OCI-LY7 (cell line): ENCODE measurements around the gene SNRNP25.

ENCODE experiments used
- CTCF ChIP-seq: fragments of 200-600 bp; sonication (generic); conservative IDR thresholded peaks from 2 replicates; pipeline ENCODE4 v1.5.1; 2014; ENCODE audit warnings: mild to moderate bottlenecking, antibody characterized with exemption, low read length, moderate library complexity, mixed read lengths
- EZH2phosphoT487 ChIP-seq: fragments of 200-600 bp; sonication (generic); IDR thresholded peaks from 2 replicates; pipeline ENCODE4 v1.6.1; 2018; ENCODE audit warnings: low read depth, borderline replicate concordance, mild to moderate bottlenecking, mixed run types, antibody characterized with exemption, low read length, moderate library complexity, mixed read lengths

GRCh38 chr16:66309-67182 lies 12.9 kb downstream of the SNRNP25 start:
- TF ChIP-seq CTCF (no peak), EZH2phosphoT487 (no peak)
